ENCODE results near the gene NDUFS2.
"Not testable (repeated sequence)": the region's sequence is repeated elsewhere in the genome, so short reads cannot be mapped to it uniquely, and the experiment has no call there.

Gene NDUFS2

DNA sequence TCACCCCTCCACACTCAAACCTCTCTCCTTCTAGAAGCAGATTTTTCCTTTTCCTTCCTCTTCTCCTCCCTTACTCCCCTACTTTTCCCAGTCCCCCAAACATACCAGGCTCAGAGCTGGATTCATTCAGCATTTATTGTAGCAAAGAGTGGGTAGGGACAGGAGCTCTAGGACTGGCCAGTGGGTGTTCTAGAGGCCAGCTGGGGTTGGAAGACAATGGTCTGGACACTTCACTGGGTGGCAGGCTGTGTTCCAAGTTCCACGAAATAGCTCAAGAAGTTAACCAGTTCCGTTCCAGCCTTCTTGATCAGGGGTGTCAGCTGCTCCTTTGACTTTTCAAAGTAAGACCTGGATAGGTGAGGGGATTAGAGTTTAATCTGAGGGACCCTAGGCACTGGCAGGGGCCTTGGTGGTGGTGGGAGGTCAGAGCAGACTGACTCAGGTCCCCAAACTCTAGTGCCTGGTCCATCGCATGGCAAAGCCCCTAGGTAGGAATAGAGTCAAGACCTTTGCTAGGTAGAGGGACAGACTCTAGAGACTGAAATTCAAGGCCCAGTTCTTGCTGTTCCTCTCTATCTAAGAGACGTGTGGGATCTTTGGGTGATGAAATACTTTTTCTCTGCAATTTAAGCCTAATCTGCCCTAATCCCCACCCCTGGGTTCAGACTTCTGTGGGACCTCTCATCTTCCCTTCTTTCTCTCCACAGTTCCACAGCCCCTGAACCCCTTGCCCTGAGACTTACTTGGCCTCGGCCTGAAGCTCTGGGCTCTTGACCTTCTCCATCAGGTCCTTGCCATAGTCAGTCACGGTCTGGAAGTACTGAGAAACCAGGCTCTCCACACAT lies 20.2 kb downstream of the NDUFS2 start:
- DNase-seq, result no peak

GRCh38 chr1:161223805-161224694 lies 21.9 kb downstream of the NDUFS2 start:
- DNase-seq, result no peak

DNA sequence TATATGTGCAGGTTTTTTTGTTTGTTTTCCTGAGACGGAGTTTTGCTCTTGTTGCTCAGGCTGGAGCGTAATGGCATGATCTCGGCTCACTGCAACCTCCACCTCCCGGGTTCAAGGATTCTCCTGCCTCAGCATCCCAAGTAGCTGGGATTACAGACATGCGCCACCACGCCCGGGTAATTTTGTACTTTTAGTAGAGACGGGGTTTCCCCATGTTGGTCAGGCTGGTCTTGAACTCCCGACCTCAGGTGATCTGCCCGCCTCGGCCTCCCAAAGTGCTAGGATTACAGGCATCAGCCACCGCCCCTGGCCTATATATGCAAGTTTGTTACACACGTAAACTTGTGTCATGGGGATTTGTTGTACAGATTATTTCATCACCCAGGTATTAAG lies 22.5 kb downstream of the NDUFS2 start:
- DNase-seq, result not testable (repeated sequence)

DNA sequence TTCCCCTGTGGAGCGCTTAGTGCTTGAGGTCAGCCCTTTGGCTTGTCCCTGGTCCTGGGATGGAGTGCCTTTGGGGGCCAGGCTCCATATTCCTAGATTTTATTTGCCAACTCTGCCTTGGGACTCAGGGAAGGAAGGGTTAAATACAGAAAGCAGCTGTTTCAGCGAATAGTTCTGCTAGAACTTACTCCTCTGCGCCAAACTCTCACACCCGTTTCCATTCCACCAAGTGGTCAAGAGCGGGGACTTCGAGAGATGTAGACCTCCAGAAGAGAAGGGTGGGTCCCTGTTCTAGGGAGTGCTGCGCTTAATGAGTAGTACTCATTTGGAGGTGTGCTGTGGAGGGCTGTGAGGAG lies 23.0 kb downstream of the NDUFS2 start:
- no peak for DNase-seq

GRCh38 chr1:161225534-161226319 lies 23.6 kb downstream of the NDUFS2 start, which contains the start of gene TOMM40L:
TSS of gene TOMM40L (plus strand) at chr1:161226060. CDS start at chr1:161226490, 430 bp downstream.
- DNase-seq, result peak; percentile 80

GRCh38 chr1:161226320-161226711 lies 24.1 kb downstream of the NDUFS2 start:
- DNase-seq, result no peak

DNA sequence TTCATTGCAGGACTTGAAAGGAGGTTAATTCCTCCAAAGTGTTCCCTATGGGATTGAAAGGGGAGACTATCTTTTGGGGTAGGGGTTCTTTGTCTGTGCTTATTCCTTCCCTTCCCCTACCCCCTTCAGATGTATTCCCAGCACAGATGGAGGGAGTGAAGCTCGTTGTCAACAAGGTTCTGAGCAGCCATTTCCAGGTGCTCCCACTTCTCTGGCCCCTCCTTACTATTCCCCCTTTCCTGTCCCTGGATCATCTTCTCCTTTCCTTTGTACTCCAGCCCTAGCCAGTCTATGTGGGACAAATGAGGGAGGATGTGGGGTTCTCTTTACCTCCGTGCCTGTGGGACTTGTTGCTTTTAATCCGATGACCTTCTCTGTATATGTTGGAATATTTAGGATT lies 24.6 kb downstream of the NDUFS2 start:
- no peak for DNase-seq

GRCh38 chr1:161227196-161227871 lies 25.2 kb downstream of the NDUFS2 start:
- no peak for DNase-seq

- DNase-seq, result no peak
Measured at GRCh38 chr1:161228032-161228431, 25.9 kb downstream of the NDUFS2 start.

DNA sequence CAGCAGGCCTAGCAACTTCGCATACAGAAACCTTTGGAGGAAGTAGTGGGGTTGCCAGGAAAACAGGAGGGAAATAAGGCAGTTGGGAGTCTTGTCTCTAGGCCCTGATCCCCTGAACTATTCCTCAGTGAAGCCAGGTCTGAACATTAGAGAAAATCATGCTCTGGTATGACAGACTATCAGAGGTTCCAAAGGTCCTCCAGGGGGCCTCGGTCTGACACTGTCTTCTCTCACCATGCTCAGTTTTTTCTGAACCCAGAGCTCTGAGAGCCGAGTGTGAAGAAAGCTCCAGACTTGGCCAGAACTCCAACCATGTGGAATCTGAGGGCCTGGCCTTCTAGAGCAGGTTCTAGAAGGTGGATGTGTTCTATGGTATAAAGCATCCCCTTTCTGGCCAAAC lies 27.7 kb downstream of the NDUFS2 start:
- DNase-seq, result no peak

GRCh38 chr1:161230762-161231161 lies 28.6 kb downstream of the NDUFS2 start:
- no peak for DNase-seq

- no peak for DNase-seq
Measured at GRCh38 chr1:161233102-161233501, 30.9 kb downstream of the NDUFS2 start.

GRCh38 chr1:161235957-161236775 lies 34.0 kb downstream of the NDUFS2 start:
- DNase-seq, result no peak

- no peak for DNase-seq
Measured at GRCh38 chr1:161238039-161238473, 35.9 kb downstream of the NDUFS2 start, which contains the start of gene NR1I3. TSS of gene NR1I3 (minus strand) at chr1:161238203. CDS start at chr1:161236565, 1,638 bp downstream.

- no peak for DNase-seq
Measured at GRCh38 chr1:161241682-161242081, 39.5 kb downstream of the NDUFS2 start.

- DNase-seq, result no peak
Measured at GRCh38 chr1:161242313-161242712, 40.1 kb downstream of the NDUFS2 start.

- no peak for DNase-seq
Measured at GRCh38 chr1:161244888-161245287, 42.7 kb downstream of the NDUFS2 start.

GRCh38 chr1:161250100-161250499 lies 47.9 kb downstream of the NDUFS2 start:
- not testable (repeated sequence) for DNase-seq

- DNase-seq, result no peak
Measured at GRCh38 chr1:161250829-161251228, 48.7 kb downstream of the NDUFS2 start.

DNA sequence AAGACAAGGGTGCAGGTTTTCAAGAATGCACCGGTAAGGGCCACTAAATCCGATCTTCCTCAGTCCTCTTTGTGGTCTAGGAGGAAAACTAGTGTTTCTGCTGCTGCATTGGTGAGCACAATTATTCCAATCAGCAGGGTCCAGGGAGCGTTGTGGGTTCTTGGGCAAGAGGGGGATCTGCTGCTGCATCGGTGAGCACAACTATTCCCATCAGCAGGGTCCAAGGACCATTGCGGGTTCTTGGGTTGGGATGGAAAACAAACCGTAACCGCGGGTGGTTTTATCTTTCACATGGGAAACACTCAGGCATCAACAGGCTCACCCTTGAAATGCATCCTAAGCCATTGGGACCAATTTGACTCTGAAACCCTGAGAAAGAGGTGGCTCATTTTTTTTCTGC lies 49.4 kb downstream of the NDUFS2 start:
- no peak for DNase-seq

- not testable (repeated sequence) for DNase-seq
Measured at GRCh38 chr1:161255302-161255701, 53.1 kb downstream of the NDUFS2 start.

Data from NCI-H1417 treated with DMSO at 0.1 percent for 48 hours (cell line).